Ammon's horn (tissue), 1 donor: ENCODE measurements around the gene NSL1.

ENCODE experiments used
- DNase-seq: peaks from one replicate; pipeline ENCODE4 v3.0.0-alpha.2; 2016; ENCODE audit warnings: low spot score

NSL1 gene

GRCh38 chr1:212685429-212685828 is 106.1 kb downstream of the NSL1 start:
- no peak for DNase-seq

GRCh38 chr1:212684521-212685090 is 107.0 kb downstream of the NSL1 start:
- no peak for DNase-seq

GRCh38 chr1:212684076-212684475 is 107.5 kb downstream of the NSL1 start:
- DNase-seq: no peak

GRCh38 chr1:212683357-212683722 is 108.2 kb downstream of the NSL1 start:
- peak; percentile 62 for DNase-seq

- no peak for DNase-seq
Observed at GRCh38 chr1:212680680-212681389, 110.7 kb downstream of the NSL1 start.

GRCh38 chr1:212678456-212679410 is 112.8 kb downstream of the NSL1 start:
- peak; percentile 43 for DNase-seq

GRCh38 chr1:212677573-212677972 is 114.0 kb downstream of the NSL1 start:
- DNase-seq: no peak

GRCh38 chr1:212677136-212677535 is 114.4 kb downstream of the NSL1 start:
- DNase-seq: no peak
